HG03097 (cell line): Measurements from ENCODE around the gene KPNA5.
"Not testable (repeated sequence)": the region's sequence is repeated elsewhere in the genome, so short reads cannot be mapped to it uniquely, and the experiment has no call there.

ENCODE experiments used
- ATAC-seq: cut with Tn5 transposase; IDR thresholded peaks from one replicate; pipeline ENCODE4 v1.9.1; 2021; ENCODE audit not compliant: unreplicated experiment, low FRiP score

The KPNA5 gene

GRCh38 chr6:116695401-116695800 lies 14.4 kb downstream of the KPNA5 start:
- ATAC-seq: peak; percentile 97

GRCh38 chr6:116697480-116697879 lies 16.5 kb downstream of the KPNA5 start:
- ATAC-seq: no peak

GRCh38 chr6:116703888-116704287 lies 22.9 kb downstream of the KPNA5 start:
- not testable (repeated sequence) for ATAC-seq

GRCh38 chr6:116705917-116706316 lies 24.9 kb downstream of the KPNA5 start:
- no peak for ATAC-seq

- ATAC-seq: no peak
Observed at GRCh38 chr6:116714296-116714695, 33.3 kb downstream of the KPNA5 start.

GRCh38 chr6:116714761-116715160 lies 33.8 kb downstream of the KPNA5 start:
- ATAC-seq: no peak

- no peak for ATAC-seq
Observed at GRCh38 chr6:116726947-116727346, 45.9 kb downstream of the KPNA5 start.

GRCh38 chr6:116730513-116730912 lies 49.5 kb downstream of the KPNA5 start:
- ATAC-seq: no peak

GRCh38 chr6:116737004-116737403 lies 56.0 kb downstream of the KPNA5 start:
- no peak for ATAC-seq

GRCh38 chr6:116740486-116740885 lies 59.5 kb downstream of the KPNA5 start:
- ATAC-seq: not testable (repeated sequence)

- no peak for ATAC-seq
Observed at GRCh38 chr6:116741571-116741970, 60.6 kb downstream of the KPNA5 start.

GRCh38 chr6:116745176-116745575 lies 64.2 kb downstream of the KPNA5 start:
- no peak for ATAC-seq

- ATAC-seq: no peak
Observed at GRCh38 chr6:116761779-116762178, 80.8 kb downstream of the KPNA5 start.

GRCh38 chr6:116762235-116762634 lies 81.2 kb downstream of the KPNA5 start:
- ATAC-seq: no peak

GRCh38 chr6:116763048-116763447 lies 82.0 kb downstream of the KPNA5 start:
- no peak for ATAC-seq

GRCh38 chr6:116763906-116764628 lies 83.1 kb downstream of the KPNA5 start:
- ATAC-seq: no peak

GRCh38 chr6:116764629-116764960 lies 83.6 kb downstream of the KPNA5 start:
- ATAC-seq: no peak

- no peak for ATAC-seq
Observed at GRCh38 chr6:116764961-116765841, 84.2 kb downstream of the KPNA5 start, which contains the start of gene FAM162B. FAM162B (minus strand) TSS chr6:116765719; CDS start chr6:116765576, 143 bp downstream.

- no peak for ATAC-seq
Observed at GRCh38 chr6:116766506-116767176, 85.6 kb downstream of the KPNA5 start.

GRCh38 chr6:116767715-116768114 lies 86.7 kb downstream of the KPNA5 start:
- no peak for ATAC-seq

- no peak for ATAC-seq
Observed at GRCh38 chr6:116772450-116772849, 91.4 kb downstream of the KPNA5 start.
